SK-N-SH (cell line): Measurements from ENCODE around the gene ALDH1L2. TPM values are rescaled to one million over a fixed set of nuclear protein-coding genes. Genes with fewer than 3 reads are reported as not detected.

Experiments used
- CTCF ChIA-PET: fragments of 300-600, 350-600 bp; formaldehyde crosslinking; extraction: SDS; loops from one replicate; lab custom pipeline; 2021; lab: Yijun Ruan, JAX
- POLR2A ChIA-PET: fragments of 350-600 bp; sonication (Branson Sonifier 250); formaldehyde crosslinking; extraction: SDS; loops from one replicate; lab custom pipeline; 2020; ENCODE audit warnings: antibody characterized with exemption, inconsistent platforms; lab: Yijun Ruan, JAX
- DNase-seq: peaks from one replicate; pipeline ENCODE4 v3.0.0; 2012
- H2AFZ ChIP-seq: fragments of 200-600 bp; sonication (generic); 2 replicates; pipeline ENCODE4 v1.8.1; 2016; ENCODE audit warnings: antibody characterized with exemption, mild to moderate bottlenecking, low read depth
- H3F3A ChIP-seq: fragments of 200-600 bp; sonication (generic); replicated peaks from 2 replicates; pipeline ENCODE3; 2016; ENCODE audit warnings: antibody characterized with exemption, mild to moderate bottlenecking; ENCODE audit not compliant: insufficient read depth
- H3K27ac ChIP-seq, 2 experiments: fragments of 200-500 bp in 1 of 2; fragments of 200-600 bp in 1 of 2; sonication (Bioruptor generic) in 1 of 2; sonication (generic), shearing (Covaris generic) in 1 of 2; 2 replicates each; pipeline versions ENCODE4 v1.5.1 to v1.6.1; 2014 to 2016; ENCODE audit warnings: low read depth in 2 of 2, inconsistent platforms in 1 of 2, low read length in 1 of 2, mild to moderate bottlenecking in 1 of 2, mixed read lengths in 1 of 2
- H3K27me3 ChIP-seq: fragments of 200-600 bp; sonication (generic), shearing (Covaris generic); 2 replicates; pipeline ENCODE4 v1.6.1; 2016; ENCODE audit warnings: mixed run types; ENCODE audit not compliant: insufficient read depth
- H3K36me3 ChIP-seq, 2 experiments: fragments of 200-500 bp in 1 of 2; fragments of 200-600 bp in 1 of 2; sonication (Bioruptor generic) in 1 of 2; sonication (generic) in 1 of 2; replicated peaks in 1 of 2; 2 replicates each; pipeline versions ENCODE3 to v1.5.1; 2014 to 2016; ENCODE audit warnings: low read length in 1 of 2, mild to moderate bottlenecking in 1 of 2; ENCODE audit not compliant: insufficient read depth in 2 of 2, control insufficient read depth in 1 of 2
- H3K4me1 ChIP-seq, 2 experiments: fragments of 200-500 bp in 1 of 2; fragments of 200-600 bp in 1 of 2; sonication (Bioruptor generic) in 1 of 2; sonication (generic), shearing (Covaris generic) in 1 of 2; 2 replicates each; pipeline versions ENCODE4 v1.5.1 to v1.6.1; 2014 to 2016; ENCODE audit warnings: low read depth in 1 of 2, low read length in 1 of 2, mixed run types in 1 of 2; ENCODE audit not compliant: insufficient read depth in 2 of 2, control insufficient read depth in 1 of 2
- H3K4me2 ChIP-seq: fragments of 200-600 bp; sonication (generic), shearing (Covaris generic); 2 replicates; pipeline ENCODE4 v1.6.1; 2017; ENCODE audit warnings: mixed run types
- H3K4me3 ChIP-seq, 2 experiments: fragments of 200-500 bp in 1 of 2; fragments of 200-600 bp in 1 of 2; sonication (Bioruptor generic) in 1 of 2; sonication (generic), shearing (Covaris generic) in 1 of 2; 2 replicates each; pipeline versions ENCODE4 v1.5.1 to v1.8.1; 2014 to 2016; ENCODE audit warnings: low read depth in 2 of 2, inconsistent platforms in 1 of 2, low read length in 1 of 2, mild to moderate bottlenecking in 1 of 2, mixed read lengths in 1 of 2, moderate library complexity in 1 of 2
- H3K79me2 ChIP-seq: fragments of 200-600 bp; sonication (generic); 2 replicates; pipeline ENCODE4 v1.8.1; 2017; ENCODE audit warnings: mild to moderate bottlenecking; ENCODE audit not compliant: insufficient read depth
- H3K9ac ChIP-seq: fragments of 200-600 bp; sonication (generic); 2 replicates; pipeline ENCODE4 v1.6.1; 2017; ENCODE audit warnings: mixed run types
- H3K9me2 ChIP-seq: fragments of 200-600 bp; sonication (generic); 2 replicates; pipeline ENCODE4 v1.6.1; 2017; ENCODE audit warnings: mixed run types
- H3K9me3 ChIP-seq: fragments of 200-600 bp; sonication (generic); 2 replicates; pipeline ENCODE4 v1.6.1; 2017; ENCODE audit warnings: mixed run types, mild to moderate bottlenecking, moderate library complexity
- H4K20me1 ChIP-seq: fragments of 200-600 bp; sonication (generic); 2 replicates; pipeline ENCODE4 v1.6.1; 2017; ENCODE audit warnings: mild to moderate bottlenecking, mixed run types; ENCODE audit not compliant: insufficient read depth
- EP300 ChIP-seq, 2 experiments: IDR thresholded peaks; 2 replicates each; pipeline versions ENCODE4 v1.4.0 to v1.6.1; 2012; ENCODE audit warnings: borderline replicate concordance in 1 of 2, low read depth in 1 of 2, low read length in 1 of 2
- FOXJ3 ChIP-seq: sonication (generic); formaldehyde crosslinking; IDR thresholded peaks from 2 replicates; pipeline ENCODE4 v1.5.1; 2020; ENCODE audit warnings: mild to moderate bottlenecking, missing genetic modification reagents
- JUND ChIP-seq: IDR thresholded peaks from 2 replicates; pipeline ENCODE4 v1.4.0; 2012
- MXI1 ChIP-seq: IDR thresholded peaks from 2 replicates; pipeline ENCODE4 v1.6.1; 2012; ENCODE audit warnings: mild to moderate bottlenecking, low read depth, low read length, improper control_type of control experiment
- NFIC ChIP-seq: IDR thresholded peaks from 2 replicates; pipeline ENCODE4 v1.4.0; 2012; ENCODE audit warnings: borderline replicate concordance
- RXRA ChIP-seq: IDR thresholded peaks from 2 replicates; pipeline ENCODE4 v1.4.0; 2012; ENCODE audit warnings: low read depth, mild to moderate bottlenecking, borderline replicate concordance
- SIN3A ChIP-seq: IDR thresholded peaks from 2 replicates; pipeline ENCODE4 v1.6.1; 2012; ENCODE audit warnings: low read depth, mild to moderate bottlenecking, low read length, moderate library complexity, borderline replicate concordance
- SMC3 ChIP-seq: IDR thresholded peaks from 2 replicates; pipeline ENCODE4 v1.6.1; 2012; ENCODE audit warnings: low read depth, low read length, improper control_type of control experiment
- USF1 ChIP-seq: IDR thresholded peaks from 2 replicates; pipeline ENCODE4 v1.4.0; 2012; ENCODE audit warnings: low read depth, borderline replicate concordance
- WGBS: methylation state at CpG from one replicate; pipeline ENCODE4 v1.1.6; 2017; ENCODE audit warnings: low lambda C conversion rate; 5-methylcytosine and 5-hydroxymethylcytosine counted together
- polyA plus RNA-seq, 3 experiments: library from polyadenylated mRNA; depleted of rRNA; stranded (reverse); fragments of >200 nt; gene quantifications; 2 replicates each; pipeline ENCODE4 v1.2.3, GENCODE V29; 2012
- TF ChIP-seq, protein P1 (sequence below): IDR thresholded peaks from 2 replicates; pipeline ENCODE4 v1.4.0; 2012; ENCODE audit warnings: low read depth, borderline replicate concordance

Gene ALDH1L2
- polyA plus RNA-seq, 1 of the 3 experiments (the other 2 are of a cell fraction), result 1.9 TPM

DNA sequence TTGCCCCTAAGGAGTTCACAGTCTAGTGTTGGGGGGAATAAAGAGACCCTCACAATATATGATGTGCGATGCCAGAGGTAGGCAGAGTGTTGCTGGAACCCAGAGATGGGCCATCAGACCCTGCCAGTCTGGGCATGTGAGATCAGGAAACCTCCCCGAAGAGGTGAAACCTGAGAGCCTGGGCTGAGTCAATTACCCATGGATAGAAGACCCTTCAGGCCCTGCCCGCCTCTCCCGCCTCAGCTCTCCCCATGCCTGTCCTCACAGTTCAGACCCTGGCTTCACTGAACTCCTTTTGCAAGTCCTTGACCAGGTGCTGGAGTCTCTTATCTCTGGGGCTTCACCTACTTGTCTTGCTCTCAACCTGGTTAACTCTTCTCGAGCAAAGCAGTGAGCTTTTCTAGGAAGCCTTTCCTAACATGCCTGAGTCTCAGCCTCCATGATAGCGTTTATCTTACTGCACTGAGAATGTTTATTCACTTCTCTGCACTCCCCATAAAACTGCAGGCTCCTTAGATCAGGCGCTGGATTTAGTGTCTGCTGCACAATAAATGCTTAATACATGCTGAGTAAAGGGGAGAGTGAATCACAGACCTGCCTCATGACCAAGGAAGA, 19.6 kb downstream of the ALDH1L2 start:
- Histone ChIP-seq H3K9ac (no peak overlapping the region), H3F3A (no peaks in the 10 kb centered on the region), H3K4me2 (no peak overlapping the region), H3K27ac (no peak overlapping the region), H3K36me3 (peaks cover 0 to 9% of the 10 kb centered on the region in 2 experiments), H3K4me3 (no peak overlapping the region), H4K20me1 (no peaks in the 10 kb centered on the region), H3K27me3 (no peaks in the 10 kb centered on the region), H3K79me2 (no peaks in the 10 kb centered on the region), H3K4me1 (no peaks in the 10 kb centered on the region), H3K9me3 (no peaks in the 10 kb centered on the region), H3K9me2 (no peaks in the 10 kb centered on the region), H2AFZ (no peak overlapping the region)
- 88% methylated on average over 5 of the region's 7 CpGs for WGBS
- CTCF ChIA-PET, result interaction anchor here (1.9 kb wide), 1 partner anchor 11 kb away, joined by 11 read pairs; no protein-coding TSS in a partner anchor
- no peak for DNase-seq
- no peak for TF ChIP-seq RXRA
- TF ChIP-seq USF1, result no peak
- TF ChIP-seq FOXJ3 (CRISPR knock-in tag), result no peak
- no peak for TF ChIP-seq NFIC
- TF ChIP-seq SIN3A, result no peak
- TF ChIP-seq SMC3, result no peak
- no peak for TF ChIP-seq MXI1
- TF ChIP-seq, protein P1, sequence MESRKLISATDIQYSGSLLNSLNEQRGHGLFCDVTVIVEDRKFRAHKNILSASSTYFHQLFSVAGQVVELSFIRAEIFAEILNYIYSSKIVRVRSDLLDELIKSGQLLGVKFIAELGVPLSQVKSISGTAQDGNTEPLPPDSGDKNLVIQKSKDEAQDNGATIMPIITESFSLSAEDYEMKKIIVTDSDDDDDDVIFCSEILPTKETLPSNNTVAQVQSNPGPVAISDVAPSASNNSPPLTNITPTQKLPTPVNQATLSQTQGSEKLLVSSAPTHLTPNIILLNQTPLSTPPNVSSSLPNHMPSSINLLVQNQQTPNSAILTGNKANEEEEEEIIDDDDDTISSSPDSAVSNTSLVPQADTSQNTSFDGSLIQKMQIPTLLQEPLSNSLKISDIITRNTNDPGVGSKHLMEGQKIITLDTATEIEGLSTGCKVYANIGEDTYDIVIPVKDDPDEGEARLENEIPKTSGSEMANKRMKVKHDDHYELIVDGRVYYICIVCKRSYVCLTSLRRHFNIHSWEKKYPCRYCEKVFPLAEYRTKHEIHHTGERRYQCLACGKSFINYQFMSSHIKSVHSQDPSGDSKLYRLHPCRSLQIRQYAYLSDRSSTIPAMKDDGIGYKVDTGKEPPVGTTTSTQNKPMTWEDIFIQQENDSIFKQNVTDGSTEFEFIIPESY, result no peak
- POLR2A ChIA-PET, result no interaction called here

- POLR2A ChIA-PET, result no interaction called here
- Histone ChIP-seq H4K20me1 (no peaks in the 10 kb centered on the region), H2AFZ (no peak overlapping the region), H3K27me3 (no peaks in the 10 kb centered on the region), H3K36me3 (peaks cover 0 to 26% of the 10 kb centered on the region in 2 experiments), H3K4me2 (no peak overlapping the region), H3K9me2 (no peaks in the 10 kb centered on the region), H3K9ac (no peak overlapping the region), H3K27ac (no peak overlapping the region), H3K9me3 (peaks cover 19% of the 10 kb centered on the region; the same call in 1 of the 2 replicates), H3K4me1 (no peaks in the 10 kb centered on the region), H3F3A (no peaks in the 10 kb centered on the region), H3K4me3 (no peak overlapping the region), H3K79me2 (no peaks in the 10 kb centered on the region)
- no peak for TF ChIP-seq EP300 (IDR thresholded peaks at IDR 0.05; ENCODE audit: borderline replicate concordance in 1 of 2, low read depth in 1 of 2, low read length in 1 of 2)
- TF ChIP-seq JUND, result 0 out of 2 replicates have a peak, but pooled peaks have one; percentile 5
- no peak for DNase-seq
- CTCF ChIA-PET, result interaction anchor here (2.9 kb wide), 1 partner anchor 679 kb away, joined by 10 read pairs; no protein-coding TSS in a partner anchor
- WGBS, result 89% methylated on average over 6 of the region's 11 CpGs
Observed at GRCh38 chr12:105060715-105061378, 23.4 kb downstream of the ALDH1L2 start.
